Retina (tissue), 1 donor: ENCODE data around the gene DHH.

Experiments used
- DNase-seq: peaks from one replicate; pipeline ENCODE4 v3.0.0-alpha.2; 2016

Gene DHH

DNA sequence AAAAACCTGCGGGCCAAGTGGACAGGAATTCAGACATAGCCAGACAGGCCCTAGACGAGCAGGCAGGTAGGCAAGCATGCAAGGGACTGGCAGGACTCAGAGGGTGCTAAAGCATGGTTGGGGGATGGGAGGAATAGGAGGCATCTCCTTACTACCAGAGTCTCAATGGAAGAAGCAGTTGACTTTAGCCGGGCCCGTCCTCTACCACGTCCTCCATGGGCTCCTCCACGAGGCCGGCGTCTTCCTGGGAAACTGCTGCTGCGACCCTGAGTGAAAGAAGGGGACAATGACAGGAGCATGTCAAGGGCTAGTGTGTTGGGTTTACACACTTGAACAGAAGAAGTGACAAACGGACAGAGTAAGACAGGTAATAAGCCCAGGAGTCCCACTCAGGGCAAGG lies 45.6 kb downstream of the DHH start:
- DNase-seq = no peak

DNA sequence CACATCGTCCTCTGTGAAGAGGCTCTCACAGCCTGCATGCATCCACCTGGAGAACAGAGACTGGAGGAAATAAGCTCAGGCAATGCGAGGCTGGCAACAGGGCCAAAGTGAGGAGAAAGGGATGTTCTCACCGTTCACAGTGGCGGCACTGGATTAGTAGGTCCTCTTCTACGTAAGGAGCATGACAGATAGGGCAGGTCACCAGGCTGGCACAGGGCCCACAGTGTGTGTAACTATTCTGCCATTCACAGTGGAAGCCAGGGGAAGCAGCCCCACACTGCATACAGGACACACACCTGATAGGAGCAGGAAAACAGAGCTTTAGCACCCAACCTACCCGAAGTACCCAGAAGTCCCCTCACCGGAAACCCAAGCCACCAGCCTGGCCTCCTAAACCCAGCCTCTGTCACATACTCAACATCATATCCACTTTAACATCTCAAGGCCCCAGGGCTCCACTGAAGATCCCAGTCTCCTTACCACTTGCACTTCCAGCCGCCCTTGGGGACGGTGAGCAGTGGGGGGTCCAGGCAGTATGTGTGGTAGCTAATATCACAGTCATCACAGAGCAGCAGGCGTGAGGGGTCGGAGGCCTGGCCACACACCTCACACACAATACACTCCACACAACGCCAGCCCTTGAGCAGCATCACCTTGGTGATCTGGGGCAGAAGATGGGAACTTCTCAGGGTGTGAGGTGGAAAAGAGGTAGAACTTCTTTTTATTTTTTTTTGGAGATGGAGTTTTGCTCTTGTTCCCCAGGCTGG lies 48.3 kb downstream of the DHH start:
- no peak for DNase-seq

- DNase-seq = no peak
These were observed 49.9 kb downstream of the DHH start for GRCh38 chr12:49044660-49045059.

DNA sequence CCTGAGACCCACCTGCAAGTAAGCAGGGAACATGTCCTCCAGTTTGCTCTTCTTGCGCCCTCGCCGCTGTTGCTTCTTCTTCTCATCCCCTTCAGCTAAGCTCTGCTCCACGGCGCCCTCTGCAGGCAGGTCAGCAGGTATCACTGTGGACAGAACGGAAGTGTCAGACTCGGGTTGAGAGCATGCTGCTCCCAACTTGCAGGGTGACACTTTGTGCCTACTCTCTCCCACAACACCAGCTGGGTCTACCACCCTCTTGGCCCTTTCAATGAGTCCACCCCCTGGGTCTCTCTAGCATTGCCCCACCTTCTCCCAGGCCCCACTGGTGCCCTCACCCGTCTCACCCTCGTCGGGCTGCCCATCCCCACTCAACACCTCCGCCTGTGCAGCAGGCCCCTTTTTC lies 50.7 kb downstream of the DHH start:
- no peak for DNase-seq

DNA sequence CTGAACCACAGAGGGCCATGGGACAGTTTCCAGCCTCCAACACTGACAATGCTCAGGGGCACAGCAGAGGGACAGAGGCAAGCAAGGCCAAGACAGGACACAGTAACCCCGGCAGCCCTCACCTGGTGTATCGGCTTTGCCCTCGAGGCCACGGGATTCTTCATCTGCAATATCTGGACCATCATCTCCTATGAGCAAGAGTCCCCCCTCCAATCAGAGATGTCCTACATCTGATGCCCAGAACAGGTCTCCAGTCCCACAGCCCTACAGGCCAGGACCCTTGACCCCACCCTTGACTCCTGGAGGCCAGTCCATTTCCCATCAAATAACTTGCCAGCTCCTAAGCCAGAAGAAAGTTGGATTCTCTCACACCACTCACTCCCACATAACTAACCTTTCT lies 51.4 kb downstream of the DHH start:
- DNase-seq = no peak

- DNase-seq = no peak
These were observed 52.6 kb downstream of the DHH start for GRCh38 chr12:49041881-49042484.

- DNase-seq = no peak
These were observed 53.3 kb downstream of the DHH start for GRCh38 chr12:49041036-49041880.

- no peak for DNase-seq
These were observed 54.2 kb downstream of the DHH start for GRCh38 chr12:49040364-49040855.

- DNase-seq = no peak
These were observed 54.9 kb downstream of the DHH start for GRCh38 chr12:49039421-49040363.

GRCh38 chr12:49038291-49038955 lies 56.2 kb downstream of the DHH start:
- DNase-seq = no peak

- no peak for DNase-seq
These were observed 56.7 kb downstream of the DHH start for GRCh38 chr12:49037947-49038237.

DNA sequence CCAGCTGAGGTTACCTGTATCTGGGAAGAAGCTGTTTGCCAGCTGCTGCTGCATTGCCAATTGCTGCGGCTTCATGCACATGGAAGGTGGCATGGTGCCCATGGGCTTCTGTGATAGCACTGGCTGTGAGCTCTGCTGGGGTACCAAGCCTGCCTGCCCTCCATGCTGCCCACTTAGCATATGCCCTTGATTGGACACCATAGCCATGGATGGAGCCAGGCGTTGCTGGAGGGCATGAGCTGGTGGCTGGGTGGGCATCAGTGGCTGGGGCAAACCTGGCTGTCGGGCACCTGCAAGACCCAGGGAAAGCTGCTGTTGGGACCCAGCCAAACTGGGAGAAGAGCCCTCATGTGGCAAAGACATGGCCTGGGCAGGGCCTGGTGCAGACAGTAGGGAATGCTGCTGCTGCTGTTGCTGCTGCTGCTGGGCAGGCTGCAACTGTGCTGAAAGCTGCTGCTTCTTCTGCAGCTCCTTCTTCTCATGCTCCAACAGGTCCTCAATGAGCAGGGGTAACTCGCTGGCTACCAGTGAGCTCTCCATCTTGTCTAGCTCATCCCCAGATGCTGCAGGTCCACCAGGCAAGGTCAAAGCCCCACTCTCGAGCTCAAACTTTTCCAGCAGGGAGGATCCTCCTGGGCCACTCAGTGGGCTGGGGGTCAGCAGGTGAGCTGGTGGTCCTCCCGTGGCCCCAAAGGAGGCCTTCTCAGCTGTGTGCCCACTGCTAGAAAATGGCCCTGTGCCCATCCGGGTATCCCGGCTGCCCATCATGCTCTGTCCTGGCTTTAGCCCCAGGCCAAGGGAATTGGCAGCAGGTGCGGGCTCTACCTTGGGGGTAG lies 57.3 kb downstream of the DHH start:
- no peak for DNase-seq
